ENCODE data around the gene COQ8B.

The COQ8B gene

GRCh38 chr19:40740747-40741146 is 24.1 kb upstream of the COQ8B start:
- Histone ChIP-seq H3K36me3 (replicated peaks) (peaks cover 30% of the 10 kb centered on the region), H3K27me3 (replicated peaks) (no peaks in the 10 kb centered on the region), H3K27ac (no peak overlapping the region), H3K4me3 (ENCODE audit: low read depth, low read length) (no peak overlapping the region)
- no peak for TF ChIP-seq CTCF (IDR thresholded peaks at IDR 0.05; ENCODE audit: low read depth, low read length, missing control alignments)
- no peak for DNase-seq
- in situ Hi-C loops (cut with HindIII; ENCODE audit: low pct_ligation_motif_present, low sequenced_read_pairs), result no loop called here

GRCh38 chr19:40739871-40740703 is 23.4 kb upstream of the COQ8B start:
- in situ Hi-C loops (cut with HindIII; ENCODE audit: low pct_ligation_motif_present, low sequenced_read_pairs), result no loop called here
- no peak overlapping the region for H3K27ac ChIP-seq
- DNase-seq, result no peak

GRCh38 chr19:40739030-40739839 is 22.5 kb upstream of the COQ8B start:
- in situ Hi-C loops (cut with HindIII; ENCODE audit: low pct_ligation_motif_present, low sequenced_read_pairs), result no loop called here
- Histone ChIP-seq H3K27me3 (replicated peaks) (no peaks in the 10 kb centered on the region), H3K27ac (no peak overlapping the region), H3K4me3 (ENCODE audit: low read depth, low read length) (no peak overlapping the region), H3K36me3 (replicated peaks) (peaks cover 41% of the 10 kb centered on the region)
- TF ChIP-seq CTCF (IDR thresholded peaks at IDR 0.05; ENCODE audit: low read depth, low read length, missing control alignments), result no peak
- no peak for DNase-seq

More at GRCh38 chr19:40739871-40740703, 23.4 kb upstream of the COQ8B start:
- H3K4me3 ChIP-seq (ENCODE audit: low read depth, low read length), result no peak overlapping the region
- no peak for TF ChIP-seq CTCF (IDR thresholded peaks at IDR 0.05; ENCODE audit: low read depth, low read length, missing control alignments)
- peaks cover 36% of the 10 kb centered on the region for H3K36me3 ChIP-seq (replicated peaks)
- no peaks in the 10 kb centered on the region for H3K27me3 ChIP-seq (replicated peaks)

- in situ Hi-C loops (cut with HindIII; ENCODE audit: low pct_ligation_motif_present, low sequenced_read_pairs), result no loop called here
- Histone ChIP-seq H3K27me3 (replicated peaks) (no peaks in the 10 kb centered on the region), H3K27ac (no peak overlapping the region), H3K36me3 (replicated peaks) (peaks cover 55% of the 10 kb centered on the region), H3K4me3 (ENCODE audit: low read depth, low read length) (no peak overlapping the region)
- TF ChIP-seq CTCF (IDR thresholded peaks at IDR 0.05; ENCODE audit: low read depth, low read length, missing control alignments), result no peak
- no peak for DNase-seq
These were observed 20.5 kb upstream of the COQ8B start for GRCh38 chr19:40737102-40737644.

GRCh38 chr19:40736661-40737060 is 20.0 kb upstream of the COQ8B start:
- no peak for TF ChIP-seq CTCF (IDR thresholded peaks at IDR 0.05; ENCODE audit: low read depth, low read length, missing control alignments)
- DNase-seq, result no peak
- Histone ChIP-seq H3K4me3 (ENCODE audit: low read depth, low read length) (no peak overlapping the region), H3K36me3 (replicated peaks) (peaks cover 55% of the 10 kb centered on the region), H3K27ac (no peak overlapping the region), H3K27me3 (replicated peaks) (no peaks in the 10 kb centered on the region)
- in situ Hi-C loops (cut with HindIII; ENCODE audit: low pct_ligation_motif_present, low sequenced_read_pairs), result no loop called here

All from brain microvascular endothelial cell (primary cell).